ENCODE measurements around the gene NACA2. TPM values are rescaled to one million over a fixed set of nuclear protein-coding genes. Genes with fewer than 3 reads are reported as not detected.

Gene NACA2
- total RNA-seq, 1 experiment from 2014 or later, result not detected

DNA sequence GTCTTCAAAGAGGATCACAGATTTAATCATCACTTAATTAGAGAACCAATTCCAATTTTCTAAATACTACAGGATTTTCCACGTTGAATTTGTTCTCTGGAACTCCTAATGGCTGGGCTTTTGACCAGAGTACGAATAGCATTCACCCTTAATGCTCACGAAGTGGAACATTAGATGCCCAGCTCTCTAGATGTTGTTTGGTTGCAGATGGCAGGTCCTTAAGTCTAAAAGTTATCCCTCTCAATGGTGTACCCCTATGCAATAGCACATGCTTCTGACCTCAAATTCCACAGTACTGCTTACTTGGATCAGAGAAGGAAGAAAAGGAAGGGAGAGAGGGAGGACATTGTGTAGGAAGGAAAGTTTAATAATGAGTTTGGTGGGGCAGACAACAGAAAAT, 8.6 kb upstream of the NACA2 start (continued):
- TF ChIP-seq, protein P1, sequence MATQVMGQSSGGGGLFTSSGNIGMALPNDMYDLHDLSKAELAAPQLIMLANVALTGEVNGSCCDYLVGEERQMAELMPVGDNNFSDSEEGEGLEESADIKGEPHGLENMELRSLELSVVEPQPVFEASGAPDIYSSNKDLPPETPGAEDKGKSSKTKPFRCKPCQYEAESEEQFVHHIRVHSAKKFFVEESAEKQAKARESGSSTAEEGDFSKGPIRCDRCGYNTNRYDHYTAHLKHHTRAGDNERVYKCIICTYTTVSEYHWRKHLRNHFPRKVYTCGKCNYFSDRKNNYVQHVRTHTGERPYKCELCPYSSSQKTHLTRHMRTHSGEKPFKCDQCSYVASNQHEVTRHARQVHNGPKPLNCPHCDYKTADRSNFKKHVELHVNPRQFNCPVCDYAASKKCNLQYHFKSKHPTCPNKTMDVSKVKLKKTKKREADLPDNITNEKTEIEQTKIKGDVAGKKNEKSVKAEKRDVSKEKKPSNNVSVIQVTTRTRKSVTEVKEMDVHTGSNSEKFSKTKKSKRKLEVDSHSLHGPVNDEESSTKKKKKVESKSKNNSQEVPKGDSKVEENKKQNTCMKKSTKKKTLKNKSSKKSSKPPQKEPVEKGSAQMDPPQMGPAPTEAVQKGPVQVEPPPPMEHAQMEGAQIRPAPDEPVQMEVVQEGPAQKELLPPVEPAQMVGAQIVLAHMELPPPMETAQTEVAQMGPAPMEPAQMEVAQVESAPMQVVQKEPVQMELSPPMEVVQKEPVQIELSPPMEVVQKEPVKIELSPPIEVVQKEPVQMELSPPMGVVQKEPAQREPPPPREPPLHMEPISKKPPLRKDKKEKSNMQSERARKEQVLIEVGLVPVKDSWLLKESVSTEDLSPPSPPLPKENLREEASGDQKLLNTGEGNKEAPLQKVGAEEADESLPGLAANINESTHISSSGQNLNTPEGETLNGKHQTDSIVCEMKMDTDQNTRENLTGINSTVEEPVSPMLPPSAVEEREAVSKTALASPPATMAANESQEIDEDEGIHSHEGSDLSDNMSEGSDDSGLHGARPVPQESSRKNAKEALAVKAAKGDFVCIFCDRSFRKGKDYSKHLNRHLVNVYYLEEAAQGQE (IDR thresholded peaks at IDR 0.05; ENCODE audit: low read depth), result no peak
- TF ChIP-seq EGR1 (IDR thresholded peaks at IDR 0.05; ENCODE audit: low read depth), result no peak
- no peak for TF ChIP-seq SRF (IDR thresholded peaks at IDR 0.05; ENCODE audit: low read depth)
- TF ChIP-seq, protein P2, sequence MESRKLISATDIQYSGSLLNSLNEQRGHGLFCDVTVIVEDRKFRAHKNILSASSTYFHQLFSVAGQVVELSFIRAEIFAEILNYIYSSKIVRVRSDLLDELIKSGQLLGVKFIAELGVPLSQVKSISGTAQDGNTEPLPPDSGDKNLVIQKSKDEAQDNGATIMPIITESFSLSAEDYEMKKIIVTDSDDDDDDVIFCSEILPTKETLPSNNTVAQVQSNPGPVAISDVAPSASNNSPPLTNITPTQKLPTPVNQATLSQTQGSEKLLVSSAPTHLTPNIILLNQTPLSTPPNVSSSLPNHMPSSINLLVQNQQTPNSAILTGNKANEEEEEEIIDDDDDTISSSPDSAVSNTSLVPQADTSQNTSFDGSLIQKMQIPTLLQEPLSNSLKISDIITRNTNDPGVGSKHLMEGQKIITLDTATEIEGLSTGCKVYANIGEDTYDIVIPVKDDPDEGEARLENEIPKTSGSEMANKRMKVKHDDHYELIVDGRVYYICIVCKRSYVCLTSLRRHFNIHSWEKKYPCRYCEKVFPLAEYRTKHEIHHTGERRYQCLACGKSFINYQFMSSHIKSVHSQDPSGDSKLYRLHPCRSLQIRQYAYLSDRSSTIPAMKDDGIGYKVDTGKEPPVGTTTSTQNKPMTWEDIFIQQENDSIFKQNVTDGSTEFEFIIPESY (IDR thresholded peaks at IDR 0.05; ENCODE audit: extremely low read depth, insufficient replicate concordance, low read length), result no peak
- TF ChIP-seq JUND (IDR thresholded peaks at IDR 0.05), result no peak

DNA sequence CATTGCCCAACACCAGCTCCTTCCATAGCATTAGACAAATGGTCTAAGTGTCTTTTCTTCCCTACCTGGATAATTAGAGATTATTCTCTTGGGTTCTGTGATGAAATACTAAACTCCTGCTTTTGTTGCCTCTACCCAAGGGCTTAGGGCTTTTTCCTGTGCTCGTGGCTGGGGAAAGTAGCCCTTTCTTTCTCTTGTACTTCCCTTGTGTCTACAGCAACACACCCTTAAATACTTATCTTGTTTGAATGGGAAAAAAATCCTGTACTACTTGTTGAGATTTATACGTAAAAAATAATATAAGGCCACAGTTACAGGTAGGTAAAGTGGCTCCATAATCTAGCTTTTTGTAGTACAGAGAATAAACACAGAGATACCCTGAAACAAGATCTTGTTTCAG, 7.0 kb upstream of the NACA2 start:
- H2AFZ ChIP-seq (ENCODE audit: low read depth, low read length, poor library complexity, severe bottlenecking), result no peak overlapping the region
- TF ChIP-seq EZH2 (IDR thresholded peaks at IDR 0.05), result no peak
- TF ChIP-seq POLR2A (IDR thresholded peaks at IDR 0.05; ENCODE audit: borderline replicate concordance, extremely low read depth, insufficient read depth, insufficient read length), result no peak
- no peak for TF ChIP-seq SIN3A (IDR thresholded peaks at IDR 0.05; ENCODE audit: low read depth)
- no peak for TF ChIP-seq ZFX (IDR thresholded peaks at IDR 0.05)
- TF ChIP-seq TCF7L2 (IDR thresholded peaks at IDR 0.05; ENCODE audit: borderline replicate concordance, extremely low read depth, insufficient read depth, insufficient read length), result no peak
- no peak for TF ChIP-seq RAD21 (IDR thresholded peaks at IDR 0.05; ENCODE audit: low read depth)
- TF ChIP-seq SRF (IDR thresholded peaks at IDR 0.05; ENCODE audit: low read depth), result no peak
- TF ChIP-seq, protein P2 (IDR thresholded peaks at IDR 0.05; ENCODE audit: extremely low read depth, insufficient replicate concordance, low read length), result no peak
- no peak overlapping the region for H3K27ac ChIP-seq (ENCODE audit: low read depth, low read length)
- no peak for ATAC-seq
- H3K9me3 ChIP-seq (ENCODE audit: control insufficient read depth in 1 of 2, insufficient read depth in 1 of 2, low read depth in 1 of 2, low read length in 2 of 2), result no peaks in the 10 kb centered on the region
- no peaks in the 10 kb centered on the region for H3K36me3 ChIP-seq (ENCODE audit: control insufficient read depth in 1 of 2, insufficient read depth in 2 of 2, low read length in 2 of 2)
- ChIA-PET RAD21 (ENCODE audit: low non-redundant PET in 1 of 2, low total read pairs in 2 of 2, uncharacterized antibody in 2 of 2, unreplicated experiment in 2 of 2) (no interaction called here), POLR2A (no interaction called here), CTCF (interaction anchor here (4.4 kb wide), 1 partner anchor 14 kb away, joined by 18 read pairs; no protein-coding TSS in a partner anchor)
- intact Hi-C loops (cut with micrococcal nuclease), result no loop called here
- no TSS peak for BruUV-seq (replicated peaks)
- DNase-seq (ENCODE audit: low read depth, low spot score), result no peak
- H4K20me1 ChIP-seq (ENCODE audit: insufficient read depth), result no peaks in the 10 kb centered on the region
- H3K4me3 ChIP-seq (replicated peaks in 1 of 2; ENCODE audit: low read depth in 1 of 2, low read length in 2 of 2), result no peak overlapping the region
- H3K79me2 ChIP-seq (ENCODE audit: insufficient read depth, low read length), result no peaks in the 10 kb centered on the region
- H3K9ac ChIP-seq (ENCODE audit: low read length), result no peak overlapping the region
- no peaks in the 10 kb centered on the region for H3K4me1 ChIP-seq (ENCODE audit: control insufficient read depth in 1 of 2, insufficient read depth in 2 of 2, low read length in 2 of 2)
- no peaks in the 10 kb centered on the region for H3K27me3 ChIP-seq (ENCODE audit: insufficient read depth, low read length)
- no peak overlapping the region for H3K4me2 ChIP-seq (ENCODE audit: low read length)
- no peaks in the 10 kb centered on the region for H3K9me2 ChIP-seq (ENCODE audit: insufficient read depth)
